Globus pallidus (tissue), 1 donor: Measurements from ENCODE around the gene CLASP1.

ENCODE experiments used
- DNase-seq: peaks from one replicate; pipeline ENCODE4 v3.0.0-alpha.2; 2015; ENCODE audit warnings: low spot score

CLASP1 gene

DNA sequence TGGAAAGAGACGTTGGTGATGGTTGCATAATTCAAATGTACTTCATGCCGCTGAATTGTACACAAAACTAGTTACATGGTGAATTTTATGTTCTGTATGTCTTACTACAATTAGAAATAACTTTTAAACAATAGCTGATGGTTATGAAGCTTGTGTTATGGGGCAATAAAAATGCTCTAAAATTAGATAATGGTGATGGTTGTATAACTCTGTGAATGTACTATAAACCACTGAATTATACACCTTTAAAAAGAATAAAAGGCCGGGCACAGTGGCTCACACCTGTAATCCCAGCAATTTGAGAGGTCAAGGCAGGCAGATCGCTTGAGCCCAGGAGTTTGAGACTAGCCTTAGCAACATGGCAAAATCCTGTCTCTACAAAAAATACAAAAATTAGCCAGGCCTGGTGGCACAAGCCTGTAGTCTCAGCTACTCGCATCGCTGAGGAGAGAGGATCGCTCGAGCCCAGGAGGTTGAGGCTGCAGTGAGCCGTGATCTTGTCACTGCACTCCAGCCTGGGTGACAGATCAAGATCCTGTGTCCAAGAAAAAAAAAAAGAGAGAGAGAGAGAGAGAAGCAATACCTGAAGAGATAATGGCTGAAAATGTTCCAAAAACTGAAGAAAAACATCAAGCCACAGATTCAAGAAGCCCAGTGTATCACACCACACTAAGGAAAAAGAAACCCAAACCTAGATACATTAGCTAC, 112.3 kb downstream of the CLASP1 start:
- no peak for DNase-seq

DNA sequence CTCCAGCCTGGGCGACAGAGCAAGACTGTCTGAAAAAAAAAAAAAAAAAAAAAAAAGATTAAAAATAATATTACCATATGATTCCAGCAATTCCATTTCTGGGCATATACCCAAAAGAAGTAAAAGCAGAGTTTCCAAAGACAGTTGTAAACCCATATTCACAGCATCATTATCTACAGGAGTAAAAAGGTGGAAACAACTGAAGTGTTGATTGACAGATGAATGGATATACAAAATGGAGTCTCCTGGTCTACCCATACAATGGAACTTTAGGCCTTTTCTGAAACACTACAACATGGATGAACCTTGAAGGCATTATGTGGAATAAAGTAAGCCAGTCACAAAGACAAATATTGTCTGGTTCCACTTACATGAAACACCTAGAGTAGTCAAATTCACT, 112.9 kb downstream of the CLASP1 start:
- DNase-seq, result no peak

DNA sequence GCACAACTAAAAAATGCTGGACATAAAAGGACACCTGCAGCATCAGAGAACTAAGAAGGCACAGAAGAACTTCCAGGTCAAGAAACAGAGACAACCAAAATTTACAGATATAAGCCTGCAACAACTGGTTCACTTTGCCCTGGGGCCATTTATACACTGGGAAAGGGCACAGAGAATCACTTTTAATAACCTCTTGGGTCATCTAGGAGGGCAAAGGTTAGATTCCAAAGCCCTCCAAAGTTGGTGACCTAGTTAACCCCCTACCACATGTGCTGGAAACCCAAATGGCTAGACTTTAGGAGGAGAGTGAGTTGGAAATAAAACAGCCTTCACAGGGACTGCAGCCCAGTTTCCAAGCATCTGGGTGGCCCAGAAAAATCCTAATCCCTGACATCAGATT, 115.3 kb downstream of the CLASP1 start:
- DNase-seq, result no peak

DNA sequence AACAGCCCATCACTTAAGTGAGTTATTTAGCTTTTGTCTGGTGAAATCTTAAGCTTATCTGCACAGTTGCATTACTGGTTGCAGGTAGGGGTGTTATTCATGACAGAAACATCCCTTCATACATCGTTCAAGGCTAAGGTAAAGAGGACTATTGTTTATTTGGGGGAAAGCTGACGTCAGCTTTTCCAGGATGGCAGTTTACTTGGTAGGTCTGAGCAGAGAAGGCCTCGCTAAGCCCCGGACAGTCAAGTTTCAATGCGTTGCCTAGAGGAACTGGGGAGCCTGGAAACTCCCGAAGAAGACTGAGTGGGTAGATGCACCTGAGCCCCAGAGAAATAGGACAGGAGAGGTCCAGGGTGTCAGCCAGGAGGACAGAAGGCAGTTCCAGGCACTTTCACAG, 116.4 kb downstream of the CLASP1 start:
- DNase-seq, result no peak

GRCh38 chr2:121532347-121532766, 116.9 kb downstream of the CLASP1 start:
- no peak for DNase-seq

DNA sequence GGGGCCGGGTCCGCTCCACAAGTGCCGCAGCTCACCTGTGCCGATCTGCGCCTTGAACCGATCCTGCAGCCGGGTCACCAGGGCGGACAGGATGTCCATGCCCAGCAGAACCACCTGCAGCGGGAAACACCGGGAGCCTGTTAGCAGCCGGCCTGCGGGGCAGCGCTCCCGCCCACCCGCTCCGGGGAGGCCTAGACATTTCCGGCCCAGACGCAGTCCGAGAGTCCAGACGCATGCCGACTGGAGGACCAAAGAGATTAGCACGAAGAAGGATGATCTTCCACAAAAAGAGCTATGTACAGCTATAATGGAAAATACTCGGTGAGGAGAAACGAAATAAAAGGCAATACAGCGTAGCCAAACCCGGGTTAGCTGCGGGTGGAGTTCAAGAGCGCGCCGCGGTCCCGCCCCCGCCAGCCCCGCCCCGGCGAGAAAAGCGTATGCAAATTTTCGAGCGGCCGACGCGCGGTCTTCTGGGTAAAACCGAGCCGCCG, 119.0 kb downstream of the CLASP1 start:
- peak; percentile 87 for DNase-seq

DNA sequence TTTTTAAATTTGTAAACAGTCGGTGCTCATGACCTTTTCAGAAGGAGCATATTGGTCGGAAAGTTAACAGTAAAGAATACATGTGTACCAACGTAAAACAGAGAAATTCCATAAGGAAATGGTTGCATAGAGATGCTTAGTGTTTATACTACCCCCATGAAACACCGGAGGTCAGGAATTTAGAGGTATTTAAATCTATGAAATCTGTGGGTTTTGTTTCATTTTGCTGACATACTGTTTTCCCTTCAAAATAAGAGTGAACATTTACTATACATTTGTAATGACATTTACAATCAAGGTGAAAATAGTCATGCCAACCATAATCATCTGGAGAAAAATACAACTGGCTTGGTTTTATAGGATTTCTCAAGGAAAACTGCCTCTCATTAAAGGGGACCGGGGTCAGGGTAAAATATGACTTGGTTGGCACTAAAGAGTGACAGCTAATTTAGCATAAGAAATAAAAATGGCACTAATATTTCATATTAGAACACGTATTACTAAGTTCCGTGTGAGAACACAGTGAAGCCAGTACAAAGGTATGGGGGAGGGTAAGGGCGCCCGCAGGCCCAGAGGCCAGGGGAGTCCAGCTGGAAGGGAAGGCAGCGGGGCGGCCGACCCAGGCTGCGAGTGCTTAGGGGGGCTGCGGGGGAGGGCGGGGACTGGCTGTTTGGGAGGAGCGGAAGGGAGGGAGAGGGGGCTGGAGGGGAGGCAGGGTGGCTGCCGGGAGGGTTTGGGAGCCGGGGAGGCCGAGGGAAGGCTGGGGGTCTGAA, 119.6 kb downstream of the CLASP1 start:
- DNase-seq, result peak; percentile 79

GRCh38 chr2:121527009-121527682, 122.1 kb downstream of the CLASP1 start:
- DNase-seq, result no peak

DNA sequence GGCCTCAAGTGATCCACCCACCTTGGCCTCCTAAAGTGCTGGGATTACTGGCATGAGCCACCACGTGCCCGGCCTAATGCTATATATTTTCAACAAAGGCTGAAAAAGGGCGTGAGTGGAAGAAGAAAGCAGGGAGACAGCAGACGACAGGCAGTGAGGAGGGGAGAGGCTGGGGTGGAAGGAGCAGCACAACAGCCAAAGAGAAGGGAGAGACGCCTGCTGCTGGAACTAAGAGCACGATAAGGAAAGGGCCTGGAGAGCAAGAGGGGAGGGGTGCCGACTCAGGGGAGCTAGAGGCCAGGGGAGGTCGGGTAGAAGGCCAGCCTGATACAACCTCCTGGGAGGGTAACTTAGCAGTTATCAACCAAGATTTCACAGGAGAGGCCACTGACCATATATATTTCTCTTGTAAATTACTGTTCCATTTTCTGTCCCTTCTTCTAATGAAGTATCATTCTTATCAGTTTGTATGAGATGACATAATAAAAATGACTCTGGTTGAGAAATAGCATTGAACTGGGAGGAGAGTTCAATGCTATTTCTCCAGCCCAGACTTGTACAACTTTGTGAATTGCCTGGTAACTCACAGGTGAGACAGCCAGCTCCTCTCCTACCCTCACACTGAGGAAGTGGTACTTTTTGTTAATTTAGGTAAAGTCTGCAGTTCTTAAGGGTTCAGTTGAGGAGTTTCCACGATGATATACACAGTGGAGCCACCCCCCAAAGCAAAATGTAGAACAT, 124.4 kb downstream of the CLASP1 start:
- no peak for DNase-seq

DNA sequence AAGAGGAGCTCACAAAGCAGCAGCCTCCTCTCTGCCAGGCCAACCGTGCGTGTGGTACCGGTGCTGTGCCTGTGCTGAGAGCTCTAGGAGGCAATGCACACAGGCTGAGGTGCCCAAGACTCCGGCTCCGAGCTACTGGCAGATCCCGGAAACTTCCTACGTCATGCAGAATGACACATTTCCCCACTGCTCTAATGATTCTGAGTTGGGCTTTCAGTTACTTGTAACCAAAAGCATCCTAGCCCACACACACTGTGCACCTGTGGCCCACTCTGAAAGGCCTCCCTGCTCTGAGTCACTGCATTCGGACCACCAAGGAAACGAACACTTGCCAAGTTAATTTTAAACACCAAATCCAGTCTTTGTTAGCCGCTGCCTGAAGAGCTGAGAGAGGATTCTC, 127.9 kb downstream of the CLASP1 start:
- peak; percentile 66 for DNase-seq

GRCh38 chr2:121520641-121520994, 128.6 kb downstream of the CLASP1 start:
- peak; percentile 42 for DNase-seq

GRCh38 chr2:121519732-121520640, 129.3 kb downstream of the CLASP1 start:
- peak; percentile 97 for DNase-seq

DNA sequence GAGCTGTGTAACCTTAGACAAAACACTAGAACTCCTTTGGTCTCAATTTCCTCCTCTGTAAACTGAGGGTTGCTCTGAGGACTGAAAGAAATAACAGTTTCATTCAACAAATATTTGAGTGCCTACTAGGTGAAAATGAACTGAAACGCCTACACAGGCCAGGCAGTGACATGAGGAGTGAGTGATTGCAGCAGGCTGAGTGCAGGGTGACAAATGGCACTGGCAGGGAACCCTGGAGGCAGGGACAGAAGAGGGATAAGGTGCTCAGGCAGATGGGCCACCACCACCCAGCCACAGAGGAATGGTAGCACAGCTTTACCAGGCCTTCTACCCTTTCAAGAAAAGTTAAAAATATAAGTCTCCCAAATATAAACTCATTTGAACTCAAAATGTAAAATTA, 130.1 kb downstream of the CLASP1 start:
- peak; percentile 45 for DNase-seq

DNA sequence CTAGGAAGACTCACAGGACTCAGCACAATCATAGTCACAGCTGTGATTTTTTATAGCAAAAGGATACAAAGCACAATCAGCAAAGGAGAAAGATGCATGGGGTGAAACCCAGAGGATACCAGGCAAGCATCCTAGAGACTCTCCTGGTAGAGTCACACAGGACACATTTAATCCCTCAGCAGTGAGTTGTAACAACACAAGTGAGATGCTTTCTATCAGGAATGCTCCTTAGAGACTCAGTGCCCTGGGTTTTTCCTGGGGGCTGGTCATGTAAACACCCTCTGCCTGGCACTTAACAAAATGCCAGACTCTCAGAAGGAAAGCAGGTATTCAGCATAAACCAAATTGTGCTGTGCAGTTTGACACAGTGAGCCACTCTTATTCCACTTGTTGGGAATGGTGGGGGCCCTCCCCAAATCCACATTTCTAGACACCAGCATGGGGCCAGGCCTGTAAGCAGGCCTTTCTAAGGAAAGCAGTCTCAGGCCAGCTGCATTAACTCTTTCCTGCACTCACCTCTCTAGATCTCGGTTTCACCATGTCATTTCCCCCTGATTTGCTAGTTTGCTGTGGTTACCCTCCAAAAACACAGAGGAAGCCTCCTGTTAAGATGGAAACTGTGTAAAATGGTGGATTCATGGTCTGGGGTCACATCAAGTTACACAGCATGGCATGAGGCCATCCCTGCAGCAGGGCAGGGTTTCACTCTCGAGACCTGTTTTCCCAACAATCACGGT, 135.5 kb downstream of the CLASP1 start:
- no peak for DNase-seq

DNA sequence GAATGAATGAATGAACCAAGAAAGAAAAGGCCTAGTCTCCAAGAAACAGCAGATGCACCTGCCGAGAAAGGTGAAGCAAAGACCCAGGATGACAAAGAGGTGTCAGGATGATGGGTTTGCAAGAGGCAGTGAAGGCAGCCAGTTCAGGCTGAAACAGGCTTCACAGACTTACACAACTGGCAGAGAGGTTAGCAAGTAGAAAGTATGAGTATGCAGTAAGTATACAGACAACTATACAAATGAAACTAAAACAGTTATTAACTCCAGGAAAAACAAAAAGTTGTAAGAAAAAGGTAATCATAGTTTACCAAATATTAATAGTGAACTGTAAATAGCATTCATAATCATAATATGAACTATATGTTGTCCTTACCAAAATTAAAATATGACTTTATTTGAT, 138.4 kb downstream of the CLASP1 start:
- no peak for DNase-seq

- no peak for DNase-seq
Measured at GRCh38 chr2:121506621-121507020, 142.6 kb downstream of the CLASP1 start.

GRCh38 chr2:121505986-121506586, 143.2 kb downstream of the CLASP1 start:
- DNase-seq, result no peak

GRCh38 chr2:121505005-121505404, 144.3 kb downstream of the CLASP1 start:
- DNase-seq, result no peak

DNA sequence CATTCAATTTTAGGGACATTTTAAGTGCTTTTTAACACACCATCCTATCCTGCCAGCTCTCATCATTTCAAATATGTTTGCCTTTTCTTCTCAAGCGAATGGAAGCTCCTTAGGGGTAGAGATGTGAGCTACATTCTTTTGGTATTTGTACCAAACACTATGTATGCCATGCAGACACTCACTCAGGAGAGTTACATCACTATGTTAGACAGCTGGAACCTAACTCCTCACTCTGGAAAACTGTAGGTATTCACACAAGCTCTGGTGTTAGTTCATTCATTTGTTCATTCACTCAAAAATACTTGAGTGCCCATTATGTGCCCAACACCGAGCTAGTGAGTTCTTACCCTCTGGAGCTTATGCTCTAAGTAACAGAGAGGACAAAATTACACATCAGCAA, 144.9 kb downstream of the CLASP1 start:
- DNase-seq, result no peak

- DNase-seq, result no peak
Measured at GRCh38 chr2:121502781-121503180, 146.5 kb downstream of the CLASP1 start.
